Activated T-helper 1 cell treated with Interleukin-2 at 50 U/mL for 16 hours (primary cell): ENCODE data around the gene HINT1.
"Not testable (repeated sequence)": the region's sequence is repeated elsewhere in the genome, so short reads cannot be mapped to it uniquely, and the experiment has no call there.

ENCODE experiments used
- DNase-seq: peaks from one replicate; pipeline ENCODE4 v3.0.0-alpha.2; 2020; ENCODE audit warnings: low read depth

HINT1 gene

DNA sequence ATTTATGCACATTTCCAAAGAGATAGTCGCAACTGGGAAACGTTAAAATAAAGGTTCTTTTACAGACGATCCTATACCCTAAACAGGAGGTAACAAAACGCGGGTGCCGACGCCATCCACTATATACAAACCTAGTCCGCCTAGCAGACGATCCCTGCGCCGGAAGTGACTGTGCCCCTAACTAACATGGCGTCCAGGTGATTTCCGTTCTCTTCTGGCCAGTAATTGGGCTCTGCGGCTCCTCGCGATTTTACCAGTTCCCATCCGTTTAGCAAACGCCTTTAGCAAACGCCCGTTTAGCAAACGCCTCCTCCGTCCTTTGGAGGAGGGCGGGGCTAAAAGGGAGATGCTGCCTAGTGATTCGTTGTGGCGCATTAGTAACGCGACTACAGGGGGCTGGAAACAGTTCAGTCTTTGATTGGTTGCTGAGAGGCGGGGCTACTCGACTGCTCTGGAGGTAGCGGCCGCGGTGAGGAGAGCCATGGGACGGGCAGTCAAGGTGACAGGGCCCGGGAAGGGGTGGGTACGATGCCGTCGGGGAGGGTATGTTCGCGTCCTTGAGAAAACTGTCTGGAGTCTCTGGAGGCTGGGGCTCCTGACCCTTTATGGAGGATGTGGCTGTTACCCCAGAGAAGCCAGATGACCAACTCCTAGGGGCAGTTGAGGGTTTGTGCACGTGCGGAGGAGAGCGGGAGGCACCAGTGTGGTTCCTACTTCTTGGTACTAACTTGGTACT, 5.7 kb upstream of the HINT1 start, which contains the start of gene LYRM7:
Gene LYRM7 (plus strand): TSS at position 405 of the 736 bp plus-strand sequence. CDS start 77 bp downstream, at position 482.
- DNase-seq, result peak; percentile 91

DNA sequence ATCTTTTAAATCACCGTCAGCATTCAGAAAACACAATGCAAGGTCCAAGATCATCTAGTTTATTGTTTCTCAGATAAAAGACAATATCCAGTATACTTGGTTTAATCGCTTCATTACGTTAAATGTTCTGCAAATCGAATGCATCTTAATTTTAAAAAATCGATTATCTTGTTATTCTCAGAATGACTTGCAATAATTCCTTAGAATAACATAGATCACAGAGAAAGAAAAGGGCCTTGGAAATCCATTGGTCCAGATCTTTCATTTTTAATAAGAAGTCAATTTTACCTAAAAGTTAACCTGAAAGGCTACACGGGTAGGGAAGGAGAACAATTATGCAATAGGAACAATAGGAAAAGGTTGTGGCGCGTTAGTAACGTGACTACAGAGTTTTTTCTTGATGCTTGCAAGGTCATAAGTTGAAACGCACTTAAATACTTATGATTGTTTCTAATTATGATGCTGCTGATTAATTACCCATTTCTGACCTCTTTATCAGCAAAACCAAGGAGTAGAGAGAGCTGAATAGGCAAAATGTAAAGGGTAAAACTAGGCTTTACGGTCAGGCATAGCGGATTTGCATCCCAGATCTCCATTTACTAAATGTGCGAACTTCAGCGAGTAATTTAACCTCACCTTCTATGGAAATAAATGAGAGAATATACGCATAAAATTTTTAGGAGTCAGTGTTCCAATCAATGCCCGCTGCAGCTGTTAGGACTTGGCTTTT, 4.9 kb upstream of the HINT1 start:
- no peak for DNase-seq

DNA sequence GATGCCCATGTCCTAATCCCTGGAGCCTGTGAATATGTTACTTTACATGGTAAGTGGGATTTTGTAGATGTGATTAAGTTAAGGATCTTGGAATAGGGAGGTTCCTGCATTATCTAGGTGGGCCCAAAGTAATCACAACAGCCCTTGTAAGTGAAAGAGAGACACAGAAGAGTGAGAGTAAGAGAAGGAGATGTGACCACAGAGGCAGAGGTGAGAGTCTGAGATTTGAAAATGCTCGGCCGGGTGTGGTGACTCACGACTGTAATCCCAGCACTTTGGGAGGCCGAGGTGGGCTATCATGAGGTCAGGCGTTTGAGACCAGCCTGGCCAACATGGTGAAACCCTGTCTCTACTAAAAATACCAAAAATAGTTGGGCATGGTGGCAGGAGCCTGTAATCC, 2.6 kb upstream of the HINT1 start:
- DNase-seq, result no peak

DNA sequence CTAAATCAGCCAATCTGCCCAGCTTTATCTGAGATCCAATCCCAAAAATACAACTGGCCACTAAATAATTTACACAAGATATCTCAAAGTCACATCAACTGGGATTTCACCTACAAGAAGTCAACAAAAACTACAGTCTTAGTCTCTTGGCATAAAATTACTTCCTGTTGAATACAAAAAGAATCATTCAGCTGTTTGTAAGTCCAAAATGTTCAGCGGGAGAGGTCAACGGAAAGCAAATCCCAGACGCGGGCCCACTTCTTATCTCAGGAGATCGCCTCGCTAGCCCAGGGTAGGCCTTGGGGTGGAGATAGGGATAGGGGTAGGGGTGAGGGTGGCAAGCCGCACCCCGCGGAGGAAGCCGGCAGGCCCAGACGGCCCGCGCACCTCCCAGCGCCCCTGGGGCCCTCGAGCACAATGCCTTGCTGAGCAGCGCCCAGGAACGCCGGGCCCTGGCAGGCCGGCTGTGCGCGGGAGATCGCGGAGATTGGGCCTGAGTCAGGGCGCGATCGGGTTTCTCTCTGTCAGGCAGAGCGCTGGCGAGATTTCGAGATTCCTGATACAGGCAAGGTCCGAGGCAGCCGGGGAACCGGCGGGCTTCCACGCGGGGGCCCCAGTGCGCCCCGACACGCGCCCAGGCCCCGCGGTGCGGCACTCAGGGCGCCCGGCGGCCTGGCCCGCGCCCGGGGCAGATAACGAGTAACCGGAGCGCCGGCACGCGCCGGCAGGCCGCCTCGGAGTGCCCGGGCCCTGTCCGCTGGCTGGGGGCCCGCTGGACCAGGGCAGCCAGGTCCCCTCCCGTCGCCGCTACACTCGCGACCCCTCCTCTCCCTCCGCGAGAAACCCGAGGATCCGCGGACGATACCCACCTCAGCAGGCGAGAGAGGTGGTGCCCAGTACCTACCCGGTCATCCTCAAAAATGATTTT, 601 bp downstream of the HINT1 start:
- peak; percentile 57 for DNase-seq

DNA sequence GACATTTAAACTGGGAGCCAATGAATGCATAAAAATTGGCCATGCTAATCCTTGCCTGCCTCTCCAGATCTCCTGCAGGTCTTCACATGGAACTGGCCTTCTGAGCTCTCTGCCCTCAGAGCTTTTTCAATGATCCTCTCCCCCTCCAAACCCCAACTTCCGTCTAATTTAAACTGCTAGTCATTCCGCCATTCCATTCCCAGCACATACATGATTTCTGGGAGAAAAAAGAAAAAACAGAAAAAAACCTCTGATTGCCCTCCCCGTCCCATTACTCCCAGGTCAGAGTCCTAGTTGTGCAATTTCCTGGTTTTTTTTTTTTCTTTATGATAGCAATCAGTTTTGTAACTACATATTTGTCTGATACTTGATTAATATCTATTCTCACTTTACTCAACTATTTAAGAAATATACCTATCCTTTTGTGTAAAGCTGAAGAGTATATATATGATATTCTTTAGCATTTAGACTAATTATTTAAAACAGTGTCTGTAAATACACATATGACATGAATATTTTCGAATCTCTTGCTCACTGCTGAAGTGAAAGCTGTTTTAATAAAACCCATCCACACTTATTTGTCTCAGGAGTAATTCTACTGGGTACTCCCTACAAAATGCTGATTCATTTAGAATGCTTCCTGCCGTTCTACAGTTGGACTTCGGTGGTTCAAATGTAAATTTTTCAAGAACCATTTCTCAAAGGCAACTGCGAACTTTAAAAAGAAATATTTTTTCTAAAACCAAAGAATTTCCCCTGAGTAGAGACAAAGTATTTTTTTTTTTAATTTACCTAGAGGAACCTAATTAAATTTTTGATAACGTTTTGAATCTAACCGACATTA, 1.6 kb downstream of the HINT1 start:
- no peak for DNase-seq

DNA sequence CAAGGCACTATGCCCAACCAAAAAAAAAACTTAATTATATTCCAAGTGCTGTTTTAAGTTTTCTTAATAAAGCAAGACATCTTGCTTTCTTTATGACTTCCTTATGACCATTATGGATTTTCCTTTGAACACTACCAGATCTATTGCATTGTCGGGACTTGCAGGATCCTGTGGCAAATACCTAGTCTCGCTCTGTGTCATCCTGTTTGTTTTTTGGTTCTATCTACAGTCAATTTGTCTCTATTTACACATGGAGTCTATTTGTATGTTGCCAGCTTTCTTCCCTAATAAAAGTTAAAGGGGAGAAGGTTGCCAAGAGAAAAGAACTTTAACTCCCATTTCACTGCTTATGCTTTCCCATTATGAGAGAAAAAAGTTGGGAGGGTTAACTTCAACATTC, 4.9 kb downstream of the HINT1 start:
- DNase-seq, result no peak

DNA sequence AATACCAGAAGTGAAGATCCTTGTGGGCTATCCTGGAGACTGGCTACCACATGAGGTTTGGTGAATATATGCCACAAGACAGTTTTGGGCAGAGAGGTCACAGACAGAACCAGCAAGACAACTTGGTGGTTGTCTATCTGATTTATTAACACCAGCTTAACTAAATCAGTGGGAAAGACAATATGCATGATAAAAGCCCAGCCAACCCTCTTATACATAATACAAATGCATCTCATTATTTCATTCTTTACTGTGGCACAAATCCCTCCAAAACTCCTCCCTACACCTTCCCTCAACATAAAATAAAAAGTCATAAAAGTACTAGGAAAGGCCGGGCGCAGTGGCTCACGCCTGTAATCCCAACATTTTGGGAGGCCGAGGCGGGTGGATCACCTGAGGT, 8.1 kb downstream of the HINT1 start:
- no peak for DNase-seq

DNA sequence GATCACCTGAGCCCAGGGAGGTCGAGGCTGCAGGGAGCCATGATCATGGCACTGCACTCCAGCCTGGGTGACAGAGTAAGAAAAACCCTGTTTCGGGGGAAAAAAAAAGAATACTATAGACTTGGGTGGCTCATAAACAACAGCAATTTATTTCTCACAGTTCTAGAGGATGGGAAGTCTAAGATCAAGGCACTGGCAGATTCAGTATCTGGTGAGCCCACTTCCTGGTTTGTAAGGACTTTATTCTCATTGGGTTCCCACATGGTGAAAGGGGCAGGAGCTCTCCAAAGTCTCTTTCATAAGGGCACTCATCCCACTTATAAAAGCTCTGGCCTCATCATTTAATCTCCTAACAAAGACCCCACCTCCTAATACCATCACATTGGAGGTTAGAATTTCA, 8.7 kb downstream of the HINT1 start:
- no peak for DNase-seq

DNA sequence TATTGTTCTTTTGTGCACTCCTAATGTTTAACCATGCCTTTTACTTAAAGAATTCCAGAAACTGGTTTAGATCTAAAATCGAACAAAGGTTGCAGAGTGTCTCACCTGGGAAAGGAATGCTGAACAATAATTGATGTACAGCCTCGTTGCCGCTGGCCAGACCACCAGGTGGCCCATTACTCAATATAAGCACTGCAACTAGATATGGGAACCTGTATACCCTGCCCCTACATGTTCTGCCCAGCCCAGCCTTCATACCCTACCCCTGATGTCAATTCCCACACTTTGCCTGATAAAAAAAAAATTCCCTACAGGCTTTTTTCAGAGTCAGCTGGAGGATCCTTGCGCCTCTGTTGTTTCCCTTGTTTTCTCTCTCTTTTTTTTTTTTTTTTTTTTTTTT, 13.8 kb downstream of the HINT1 start:
- no peak for DNase-seq

DNA sequence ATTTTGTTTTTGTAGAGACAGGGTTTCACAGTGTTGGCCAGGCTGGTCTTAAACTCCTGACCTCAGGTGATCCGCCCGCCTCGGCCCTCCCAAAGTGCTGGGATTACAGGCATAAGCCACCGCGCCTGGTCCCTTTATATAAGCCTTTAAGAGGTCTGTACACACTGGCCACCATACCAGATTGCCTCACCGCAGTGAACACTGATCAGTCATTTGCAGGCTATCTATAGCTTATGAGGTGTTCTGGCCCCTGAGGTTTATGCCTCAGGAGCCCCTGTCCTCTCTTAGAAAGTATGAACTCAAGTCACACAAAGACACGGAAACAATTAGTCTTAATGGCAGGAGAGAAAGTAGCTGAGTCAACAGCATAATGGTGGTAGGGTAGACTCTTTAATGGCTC, 14.6 kb downstream of the HINT1 start:
- no peak for DNase-seq

DNA sequence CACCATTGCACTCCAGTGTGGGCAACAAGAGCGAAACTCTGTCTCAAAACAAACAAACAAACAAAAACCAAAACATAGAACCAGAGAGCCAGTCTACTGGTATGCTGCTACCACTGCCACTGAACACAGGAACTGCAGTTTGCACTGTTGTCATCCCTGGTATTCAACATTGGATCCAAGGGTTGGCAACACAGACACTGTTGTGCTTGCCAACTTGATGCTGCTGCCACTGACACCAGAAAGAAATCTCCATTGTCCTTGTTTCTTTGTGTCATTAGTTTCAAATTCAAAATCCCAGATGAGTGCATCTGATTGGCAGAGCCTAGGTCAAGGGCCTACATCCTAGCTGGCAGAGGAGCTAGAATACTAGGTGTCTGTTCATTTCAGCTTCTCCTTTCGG, 16.2 kb downstream of the HINT1 start:
- no peak for DNase-seq

DNA sequence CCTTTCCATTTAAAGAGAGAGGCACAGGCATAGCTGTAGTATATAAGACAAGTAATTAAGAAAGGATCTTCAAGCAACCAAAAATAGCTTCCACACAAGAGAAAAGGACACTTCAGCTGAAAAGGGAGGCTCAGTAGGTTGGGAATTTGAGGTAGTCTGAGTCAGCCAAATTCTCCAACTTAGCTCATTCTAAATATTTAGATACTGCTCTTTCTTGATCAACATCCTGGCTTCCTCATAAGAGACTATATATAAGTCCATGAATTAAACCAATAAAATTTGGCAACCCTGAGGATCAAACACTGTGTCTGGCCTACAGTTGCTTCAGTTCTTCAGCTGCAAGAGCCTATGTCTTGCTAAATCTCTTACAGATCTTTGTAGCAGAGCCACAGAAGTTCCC, 17.8 kb downstream of the HINT1 start:
- DNase-seq, result no peak

DNA sequence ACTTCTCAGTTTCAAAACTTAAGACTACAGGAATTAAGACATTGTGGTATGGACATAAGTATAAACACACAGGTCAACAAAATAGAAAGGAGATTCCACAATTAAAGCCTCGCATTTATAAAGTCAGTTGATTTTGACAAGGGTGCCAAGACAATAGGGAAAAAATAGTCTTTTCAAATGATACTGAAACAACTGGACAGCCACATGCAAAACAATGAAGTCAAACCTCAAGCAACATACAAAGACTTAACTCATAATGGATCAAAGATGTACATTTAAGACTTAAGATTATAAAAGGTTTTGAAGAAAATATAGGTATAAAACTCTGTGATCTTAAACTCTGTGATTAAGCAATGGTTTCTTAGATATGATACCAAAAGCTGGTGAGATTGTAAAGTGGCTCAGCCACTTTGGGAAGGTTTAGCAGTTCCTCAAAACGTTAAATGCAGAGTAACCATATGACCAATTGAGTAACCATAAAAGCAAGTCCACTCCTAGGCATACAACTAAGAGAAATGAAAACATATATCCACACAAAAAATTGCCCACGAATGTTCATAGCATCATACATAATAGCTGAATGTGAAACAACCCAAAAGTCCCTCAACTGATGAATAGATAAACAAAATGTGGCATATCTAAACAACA, 22.0 kb downstream of the HINT1 start:
- no peak for DNase-seq

DNA sequence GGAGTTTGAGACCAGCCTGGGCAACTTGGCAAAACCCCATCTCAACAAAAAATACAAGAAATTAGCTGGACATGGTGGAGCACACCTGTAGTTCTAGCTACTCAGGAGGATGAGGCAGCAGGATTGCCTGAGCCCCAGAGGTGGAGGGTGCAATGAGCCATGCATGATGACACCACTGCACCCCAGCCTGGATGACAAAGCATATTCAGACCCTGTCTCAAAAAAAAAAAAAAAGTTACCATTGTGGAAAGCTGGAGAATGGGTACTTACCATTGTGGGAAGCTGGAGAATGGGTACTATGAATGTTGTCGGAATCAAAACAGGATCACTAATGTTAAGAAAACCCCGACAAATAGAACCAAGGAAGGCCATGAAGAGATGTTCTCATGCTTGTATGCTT, 25.7 kb downstream of the HINT1 start:
- DNase-seq, result no peak

DNA sequence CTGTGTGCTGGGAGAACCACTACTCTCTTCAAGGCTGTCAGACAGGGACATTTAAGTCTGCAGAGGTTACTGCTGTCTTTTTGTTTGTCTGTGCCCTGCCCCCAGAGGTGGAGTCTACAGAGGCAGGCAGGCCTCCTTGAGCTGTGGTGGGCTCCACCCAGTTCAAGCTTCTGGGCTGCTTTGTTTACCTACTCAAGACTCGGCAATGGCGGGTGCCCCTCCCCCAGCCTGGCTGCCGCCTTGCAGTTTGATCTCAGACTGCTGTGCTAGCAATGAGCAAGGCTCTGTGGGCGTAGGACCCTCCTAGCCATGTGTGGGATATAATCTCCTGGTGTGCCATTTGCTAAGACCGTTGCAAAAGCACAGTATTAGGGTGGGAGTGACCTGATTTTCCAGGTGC, 26.6 kb downstream of the HINT1 start:
- not testable (repeated sequence) for DNase-seq

DNA sequence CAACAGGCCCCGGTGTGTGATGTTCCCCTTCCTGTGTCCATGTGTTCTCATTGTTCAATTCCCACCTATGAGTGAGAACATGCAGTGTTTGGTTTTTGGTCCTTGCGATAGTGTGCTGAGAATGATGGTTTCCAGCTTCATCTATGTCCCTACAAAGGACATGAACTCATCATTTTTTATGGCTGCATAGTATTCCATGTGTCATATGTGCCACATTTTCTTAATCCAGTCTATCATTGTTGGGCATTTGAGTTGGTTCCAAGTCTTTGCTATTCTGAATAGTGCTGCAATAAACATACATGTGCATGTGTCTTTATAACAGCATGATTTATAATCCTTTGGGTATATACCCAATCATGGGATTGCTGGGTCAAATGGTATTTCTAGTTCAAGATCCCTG, 32.0 kb downstream of the HINT1 start:
- DNase-seq, result not testable (repeated sequence)

DNA sequence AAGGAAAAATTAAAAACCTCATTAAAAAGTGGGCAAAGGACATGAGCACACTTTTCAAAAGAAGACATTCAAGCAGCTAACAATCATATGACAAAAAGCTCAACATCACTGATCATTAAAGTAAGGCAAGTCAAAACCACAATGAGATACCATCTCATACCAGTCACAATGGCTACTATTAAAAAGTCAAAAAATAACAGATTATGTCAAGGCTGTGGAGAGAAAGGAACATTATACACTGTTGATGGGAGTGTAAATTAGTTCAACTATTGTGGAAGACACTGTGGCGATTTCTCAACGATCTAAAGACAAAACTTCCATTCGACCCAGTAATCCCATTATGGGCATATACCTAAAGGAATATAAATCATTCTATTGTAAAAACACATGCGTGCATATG, 35.8 kb downstream of the HINT1 start:
- DNase-seq, result no peak

DNA sequence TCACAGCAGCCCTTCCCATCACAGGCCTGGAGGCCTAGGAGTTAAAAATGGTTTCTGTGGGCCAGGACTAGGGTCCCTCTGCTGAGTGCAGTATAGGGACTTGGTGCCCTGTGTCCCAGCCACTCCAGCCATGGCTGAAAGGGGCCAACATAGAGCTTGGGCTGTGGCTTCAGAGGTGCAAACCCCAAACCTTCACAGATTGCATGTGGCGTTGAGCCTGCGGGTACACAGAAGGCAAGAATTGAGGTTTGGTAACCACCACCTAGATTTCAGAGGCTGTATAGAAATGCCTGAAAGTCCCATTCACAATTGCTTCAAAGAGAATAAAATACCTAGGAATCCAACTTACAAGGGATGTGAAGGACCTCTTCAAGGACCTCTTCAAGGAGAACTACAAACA, 37.8 kb downstream of the HINT1 start:
- DNase-seq, result not testable (repeated sequence)

DNA sequence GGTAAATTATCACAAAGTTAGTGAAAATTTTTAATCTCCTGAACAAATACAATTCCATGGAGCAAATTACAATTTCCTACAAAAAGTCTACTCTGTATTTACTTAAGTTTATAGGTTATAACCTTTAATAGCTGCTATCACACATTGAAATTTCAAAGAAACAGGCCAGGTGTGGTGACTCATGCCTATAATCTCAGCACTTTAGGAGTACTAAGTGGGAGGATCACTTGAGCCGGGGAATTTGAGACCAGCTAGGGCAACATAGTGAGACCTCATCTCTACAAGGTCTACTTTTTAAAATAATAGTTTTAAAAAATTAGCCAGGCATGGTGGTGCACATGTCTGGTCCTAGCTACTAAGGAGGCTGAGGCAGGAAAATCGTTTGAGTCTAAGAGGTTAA, 50.3 kb downstream of the HINT1 start:
- DNase-seq, result no peak

DNA sequence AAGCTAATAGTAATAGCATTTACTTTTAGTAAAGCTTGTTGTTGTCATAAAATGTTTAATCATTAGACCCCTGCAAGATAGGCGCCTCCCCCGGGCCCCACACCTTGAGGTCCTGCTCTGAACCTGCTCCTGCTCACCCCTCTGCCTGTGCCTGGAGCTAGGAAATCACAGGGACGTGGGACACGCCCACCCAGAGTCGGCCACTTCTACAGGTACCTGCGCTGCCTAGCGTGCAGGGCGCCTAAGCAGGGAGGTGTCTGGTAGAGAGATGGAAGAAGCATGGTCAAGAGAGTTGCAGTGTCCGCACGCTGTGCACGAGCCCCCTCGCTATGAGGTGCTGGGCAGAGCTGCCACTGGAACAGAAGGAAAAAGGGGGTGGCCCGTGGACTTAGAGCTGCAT, 52.6 kb downstream of the HINT1 start:
- no peak for DNase-seq

DNA sequence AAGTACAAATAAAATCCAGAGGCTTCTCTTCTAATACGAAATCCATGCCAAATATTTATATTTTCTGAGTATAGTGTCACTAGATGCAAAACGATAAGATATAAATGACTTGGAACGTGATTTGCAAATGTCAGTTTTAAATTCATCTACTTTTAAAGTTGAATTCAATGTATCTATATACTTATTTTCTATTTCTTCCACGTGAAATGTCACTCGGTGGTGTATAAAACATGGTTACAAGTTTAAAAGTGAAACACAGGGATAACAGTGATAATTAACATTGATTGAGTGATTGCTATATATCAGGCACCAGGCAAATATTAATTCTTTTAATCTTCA, 54.8 kb downstream of the HINT1 start:
- DNase-seq, result no peak
